K562 (cell line): ENCODE measurements around the gene DHDH. TPM values are rescaled to one million over a fixed set of nuclear protein-coding genes. Genes with fewer than 3 reads are reported as not detected.
A peak's percentile ranks its signal among the peaks of the same experiment; 100 is the strongest.

Source experiments
- BHLHE40 ChIP-seq: IDR thresholded peaks from 2 replicates; pipeline ENCODE4 v1.6.1; 2011; ENCODE audit warnings: low read length, improper control_type of control experiment
- CSDE1 ChIP-seq, 2 experiments: fragments of 450-650 bp; IDR thresholded peaks; 2 replicates each; pipeline ENCODE4 v1.6.1; 2016; ENCODE audit warnings: mild to moderate bottlenecking in 1 of 2
- EP400 ChIP-seq: fragments of 450-650 bp; IDR thresholded peaks from 2 replicates; pipeline ENCODE4 v1.6.1; 2017; ENCODE audit warnings: antibody characterized with exemption, mild to moderate bottlenecking, moderate library complexity
- ETV1 ChIP-seq: fragments of 450-650 bp; conservative IDR thresholded peaks from 2 replicates; pipeline ENCODE4 v1.6.1; 2016; ENCODE audit warnings: missing genetic modification characterization, control low read depth, low read depth, missing compliant biosample characterization
- FOS ChIP-seq: IDR thresholded peaks from 3 replicates; pipeline ENCODE4 v1.6.1; 2011; ENCODE audit not compliant: insufficient read length; ENCODE audit errors: extremely low read depth
- FOXK2 ChIP-seq, 2 experiments: fragments of 450-650 bp; IDR thresholded peaks in 1 of 2; conservative IDR thresholded peaks in 1 of 2; 2 replicates each; pipeline ENCODE4 v1.6.1; 2016; ENCODE audit warnings: low read depth in 2 of 2, mild to moderate bottlenecking in 1 of 2
- GABPB2 ChIP-seq: fragments of 250-450 bp; sonication (Bioruptor Pico); conservative IDR thresholded peaks from 2 replicates; pipeline ENCODE4 v1.5.1; 2021; ENCODE audit warnings: mild to moderate bottlenecking
- GTF2E2 ChIP-seq: fragments of 200-800 bp; sonication (Bioruptor generic); IDR thresholded peaks from 2 replicates; pipeline ENCODE4 v1.6.1; 2016; ENCODE audit warnings: missing genetic modification characterization, missing compliant biosample characterization
- HEY1 ChIP-seq: fragments of 250-450 bp; sonication (Bioruptor Pico); IDR thresholded peaks from 2 replicates; pipeline ENCODE4 v1.5.0; 2020; ENCODE audit warnings: mild to moderate bottlenecking, moderate library complexity, borderline replicate concordance
- HNRNPK ChIP-seq: fragments of 200-400 bp; formaldehyde crosslinking; IDR thresholded peaks from one replicate; pipeline ENCODE4 v1.6.1; 2018; ENCODE audit warnings: mild to moderate bottlenecking, low read depth, low read length; ENCODE audit not compliant: poor library complexity, severe bottlenecking
- HOMEZ ChIP-seq: fragments of 250-450 bp; sonication (Bioruptor Pico); IDR thresholded peaks from 2 replicates; pipeline ENCODE4 v1.4.0; 2020; ENCODE audit warnings: mild to moderate bottlenecking, moderate library complexity
- ILK ChIP-seq: fragments of 450-650 bp; IDR thresholded peaks from 2 replicates; pipeline ENCODE4 v1.6.1; 2016; ENCODE audit warnings: missing genetic modification characterization, low read depth, mild to moderate bottlenecking, missing compliant biosample characterization, moderate library complexity, borderline replicate concordance
- JUND ChIP-seq, 2 experiments: IDR thresholded peaks; 2 replicates in 1 of 2; 3 replicates in 1 of 2; pipeline ENCODE4 v1.6.1; 2011; ENCODE audit warnings: borderline replicate concordance in 2 of 2, low read depth in 2 of 2, low read length in 2 of 2, improper control_type of control experiment in 1 of 2, missing biosample characterization in 1 of 2, missing genetic modification characterization in 1 of 2, missing genetic modification reagents in 1 of 2
- MAX ChIP-seq: sonication (generic); formaldehyde crosslinking; IDR thresholded peaks from 2 replicates; pipeline ENCODE4 v1.9.0; 2022; ENCODE audit warnings: mild to moderate bottlenecking, missing genetic modification reagents
- NFIC ChIP-seq: fragments of 450-650 bp; IDR thresholded peaks from 2 replicates; pipeline ENCODE4 v1.6.1; 2017; ENCODE audit warnings: mild to moderate bottlenecking, inconsistent platforms
- NRF1 ChIP-seq, 2 experiments: fragments of 450-650 bp; IDR thresholded peaks in 1 of 2; conservative IDR thresholded peaks in 1 of 2; 2 replicates each; pipeline ENCODE4 v1.6.1; 2014; ENCODE audit warnings: mild to moderate bottlenecking in 2 of 2
- PML ChIP-seq: IDR thresholded peaks from 2 replicates; pipeline ENCODE4 v1.6.1; 2012; ENCODE audit warnings: low read length, inconsistent platforms
- POLR2A ChIP-seq: fragments of 450-650 bp; conservative IDR thresholded peaks from 2 replicates; pipeline ENCODE4 v1.6.1; 2016
- PTRF ChIP-seq: fragments of 450-650 bp; IDR thresholded peaks from 2 replicates; pipeline ENCODE4 v1.6.1; 2016; ENCODE audit warnings: mild to moderate bottlenecking, missing genetic modification characterization, missing compliant biosample characterization
- RAD21 ChIP-seq, 2 experiments: fragments of 250-450 bp in 1 of 2; fragments of 450-650 bp in 1 of 2; sonication (Bioruptor Pico) in 1 of 2; formaldehyde crosslinking in 1 of 2; IDR thresholded peaks in 1 of 2; conservative IDR thresholded peaks in 1 of 2; 2 replicates each; pipeline versions ENCODE4 v1.4.0 to v1.8.0; 2020 to 2022; ENCODE audit warnings: mild to moderate bottlenecking in 2 of 2, moderate library complexity in 1 of 2
- SRF ChIP-seq, 2 experiments: fragments of 250-450, 450-650 bp in 1 of 2; sonication (Bioruptor Pico) in 1 of 2; sonication (generic) in 1 of 2; formaldehyde crosslinking; IDR thresholded peaks; 2 replicates each; pipeline versions ENCODE4 v1.5.0 to v1.5.1; 2020 to 2022; ENCODE audit warnings: mild to moderate bottlenecking in 1 of 2, missing genetic modification reagents in 1 of 2
- STAT5A ChIP-seq: IDR thresholded peaks from 2 replicates; pipeline ENCODE4 v1.6.1; 2012; ENCODE audit warnings: low read length, inconsistent platforms, borderline replicate concordance
- TSC22D4 ChIP-seq: fragments of 450-650 bp; IDR thresholded peaks from 2 replicates; pipeline ENCODE4 v1.6.1; 2016; ENCODE audit warnings: missing genetic modification characterization, missing biosample characterization, control low read depth
- VEZF1 ChIP-seq: fragments of 200-800 bp; sonication (Bioruptor generic); IDR thresholded peaks from 2 replicates; pipeline ENCODE4 v1.6.1; 2017; ENCODE audit warnings: missing genetic modification characterization, missing compliant biosample characterization
- ZNF79 ChIP-seq: fragments of 250-450 bp; sonication (Bioruptor Pico); IDR thresholded peaks from 2 replicates; pipeline ENCODE4 v1.4.0; 2020; ENCODE audit warnings: low read depth, mild to moderate bottlenecking, moderate library complexity
- polyA plus RNA-seq, 8 experiments: library from polyadenylated mRNA; depleted of rRNA in 4 of 8; stranded (reverse) in 5 of 8; unstranded in 3 of 8; fragments of >200 nt; fragmentation: Nextera tagmentation in 2 of 8; fragmentation: Illumina TruSeq in 1 of 8; extraction: Ambion mirVana in 2 of 8; extraction: Trizol in 1 of 8; gene quantifications; 2 replicates each; pipeline versions ENCODE4 v1.2.1 to v1.2.3, GENCODE V29; 2011 to 2014; ENCODE audit warnings: inconsistent platforms in 1 of 8, missing spikeins in 1 of 8
- total RNA-seq, 7 experiments: library from RNA; depleted of rRNA in 6 of 7; stranded (reverse); fragments of >200 nt in 6 of 7; fragmentation: Illumina TruSeq in 2 of 7; extraction: Trizol in 2 of 7; gene quantifications; 2 replicates each; pipeline versions ENCODE4 v1.2.1 to v1.2.3, GENCODE V29; 2011 to 2021; ENCODE audit warnings: low replicate concordance in 1 of 7

The DHDH gene
- total and polyA plus RNA-seq, 9 of the 15 experiments (the other 6 are each of a cell fraction or from before 2014, with no cell fraction given) = 0.37 to 1.9 (median 0.87) TPM

DNA sequence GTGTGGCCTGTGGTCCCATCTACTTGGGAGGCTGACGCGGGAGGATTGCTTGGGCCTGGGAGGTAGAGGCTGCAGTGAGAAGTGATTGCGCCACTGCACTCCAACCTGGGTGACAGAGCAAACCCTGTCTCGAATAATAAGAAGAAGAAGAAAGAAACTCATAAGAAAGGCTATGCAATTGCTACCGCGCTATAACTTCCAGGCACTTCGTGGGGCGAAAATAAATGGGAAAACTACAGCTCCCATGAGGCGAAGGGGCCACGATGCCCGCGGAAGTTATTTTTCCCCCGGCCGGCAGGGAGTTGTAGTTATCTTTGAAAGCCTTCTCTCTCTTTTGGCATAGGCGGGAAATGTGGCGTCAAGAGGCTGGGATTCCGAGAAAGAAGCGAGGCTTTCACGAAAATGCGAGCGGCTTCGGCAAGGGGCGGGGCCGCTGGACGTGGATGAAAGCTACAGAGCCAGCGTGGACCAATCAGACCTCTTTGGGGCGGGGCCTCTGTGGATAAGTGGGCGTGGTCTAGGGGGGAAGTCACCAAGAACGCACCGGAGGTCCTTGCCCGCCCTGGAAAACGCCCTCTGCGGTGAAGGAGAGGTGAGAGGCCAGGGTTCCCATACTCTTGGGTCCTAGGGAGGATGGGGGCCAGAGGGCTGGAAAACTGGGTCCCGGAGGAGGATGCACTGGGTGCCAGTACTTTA is 33.6 kb upstream of the DHDH start, which contains the start of gene NUCB1 (continued):
- TF ChIP-seq SRF (CRISPR knock-in tag; IDR thresholded peaks at IDR 0.05) = peak in 1 of 2 experiments; percentile 79; a peak in 2 of 4 replicates
- peak; percentile 75 for TF ChIP-seq POLR2A
- peak; percentile 40; the same call in 1 of the 2 replicates for TF ChIP-seq JUND (IDR thresholded peaks at IDR 0.05; ENCODE audit: borderline replicate concordance, low read depth, low read length)
- peak; percentile 64; the same call in 1 of the 3 replicates for TF ChIP-seq JUND (tag; IDR thresholded peaks at IDR 0.05; ENCODE audit: borderline replicate concordance, low read depth, low read length)
- no peak for TF ChIP-seq HOMEZ
- peak; percentile 75 for TF ChIP-seq MAX (CRISPR knock-in tag)
- peak; percentile 85 for TF ChIP-seq EP400
- peak; percentile 66 for TF ChIP-seq VEZF1 (CRISPR knock-in tag)
- no peak for TF ChIP-seq ILK (tag)
- TF ChIP-seq ETV1 = peak; percentile 38; the same call in 1 of the 2 replicates
- no peak for TF ChIP-seq HNRNPK
- TF ChIP-seq FOS = peak; percentile 79
- 0 out of 2 replicates have a peak, but pooled peaks have one; percentile 28 for TF ChIP-seq PTRF (tag)
- TF ChIP-seq HEY1 (CRISPR knock-in tag) = no peak
- TF ChIP-seq CSDE1 (IDR thresholded peaks at IDR 0.05) = no peak
- TF ChIP-seq ZNF79 = no peak
- 0 out of 2 replicates have a peak, but pooled peaks have one; percentile 59 for TF ChIP-seq NFIC
- peak; percentile 46 to 58; a peak in 3 of 4 replicates for TF ChIP-seq NRF1 (conservative IDR thresholded peaks at IDR 0.05 in 1 of 2, IDR thresholded peaks at IDR 0.05 in 1 of 2)
- no peak for TF ChIP-seq GABPB2 (CRISPR knock-in tag)
- peak; percentile 58; the same call in 1 of the 2 replicates for TF ChIP-seq PML
- TF ChIP-seq STAT5A = peak; percentile 90
- 0 out of 4 replicates have a peak, but pooled peaks have one; percentile 20 to 67 for TF ChIP-seq FOXK2 (conservative IDR thresholded peaks at IDR 0.05 in 1 of 2, IDR thresholded peaks at IDR 0.05 in 1 of 2; ENCODE audit: low read depth in 2 of 2)
- TF ChIP-seq GTF2E2 (tag) = 0 out of 2 replicates have a peak, but pooled peaks have one; percentile 46
- TF ChIP-seq BHLHE40 = peak; percentile 36; the same call in 1 of the 2 replicates
- TF ChIP-seq RAD21 (CRISPR knock-in tag; conservative IDR thresholded peaks at IDR 0.05 in 1 of 2, IDR thresholded peaks at IDR 0.05 in 1 of 2) = peak; percentile 26 to 42
- TF ChIP-seq TSC22D4 (tag) = no peak
